Right cardiac atrium (tissue), 5 donors: ENCODE data around the gene ADGRV1. TPM values are rescaled to one million over a fixed set of nuclear protein-coding genes. Genes with fewer than 3 reads are reported as not detected.

Source experiments
- ATAC-seq, 2 donors: fragments of 200-7000 bp; cut with Tn5 transposase; one replicate each; pipeline versions ENCODE4 v1.8.0 to v1.9.1; 2020; ENCODE audit warnings: moderate library complexity in 2 of 2, mild to moderate bottlenecking in 1 of 2
- DNase-seq, 3 donors: peaks; one replicate each; pipeline ENCODE4 v3.0.0-alpha.2; 2020
- H3K27ac ChIP-seq: one replicate; pipeline ENCODE4 v1.5.1; 2013; ENCODE audit warnings: mild to moderate bottlenecking, low read length, control low read depth, moderate library complexity
- H3K27me3 ChIP-seq: one replicate; pipeline ENCODE4 v1.6.1; 2013; ENCODE audit not compliant: control insufficient read depth, insufficient read depth
- H3K4me1 ChIP-seq: one replicate; pipeline ENCODE4 v1.6.1; 2013; ENCODE audit warnings: low read length; ENCODE audit not compliant: control insufficient read depth, insufficient read depth
- H3K4me3 ChIP-seq: one replicate; pipeline ENCODE4 v1.5.1; 2013; ENCODE audit warnings: low read length, control low read depth
- H3K9me3 ChIP-seq: one replicate; pipeline ENCODE4 v1.6.1; 2013; ENCODE audit warnings: low read length; ENCODE audit not compliant: control insufficient read depth
- WGBS: extraction: QIAGEN DNeasy Blood & Tissue Kit; methylation state at CpG from one replicate; pipeline ENCODE4 v1.1.7; 2013; 5-methylcytosine and 5-hydroxymethylcytosine counted together
- intact Hi-C, 4 donors: fragments of 100-400 bp; cut with DNase I; formaldehyde crosslinking; loops; one replicate each; pipeline versions ENCODE4 v1.11.0 to v1.14.0; 2022 to 2023
- polyA plus RNA-seq: library from polyadenylated mRNA; stranded (reverse); fragments of 200-250 nt; gene quantifications from one replicate; pipeline ENCODE4 v1.2.3, GENCODE V29; 2013
- total RNA-seq, 4 donors: library from RNA; stranded (reverse); fragmentation: NEBNext Ultra II Directional; extraction: Animal tissue kit (Norgen Biotek cat#: 25700); gene quantifications; one replicate each; pipeline ENCODE4 v1.2.1, GENCODE V29; 2021
- donor health status: healthy with polysubstance abuse.
- donor health status: DM: no; HTN: yes; CAD: no.
- donor health status: DM: no; HTN: no; CAD: no.
- donor health status: DM: no; HTN: yes; CAD: no; lungs with severe emphysema.
- donor health status: DM: yes; HTN: yes; CAD: no.

The ADGRV1 gene
- total and polyA plus RNA-seq, 5 donors, result 0.05 to 1.1 (median 0.37) TPM

GRCh38 chr5:91110686-91111085 lies 552.1 kb downstream of the ADGRV1 start:
- 18% methylated on average over 5 of the region's 5 CpGs for WGBS
- H3K9me3 ChIP-seq, result no peaks in the 10 kb centered on the region
- no peaks in the 10 kb centered on the region for H3K4me1 ChIP-seq
- DNase-seq (no peak), ATAC-seq (peak; percentile 78 to 81)
- no peak overlapping the region for H3K4me3 ChIP-seq
- peak overlapping the region; percentile 12 for H3K27ac ChIP-seq
- intact Hi-C loops, result loop anchor here in 1 of 4 donors (10.0 kb wide), 2 partner anchors 104 to 174 kb away; no protein-coding TSS in a partner anchor
- H3K27me3 ChIP-seq, result no peaks in the 10 kb centered on the region

- Histone ChIP-seq H3K9me3 (no peaks in the 10 kb centered on the region), H3K27ac (no peak overlapping the region), H3K27me3 (no peaks in the 10 kb centered on the region), H3K4me1 (no peaks in the 10 kb centered on the region), H3K4me3 (no peak overlapping the region)
- intact Hi-C loops, result loop anchor here in 1 of 4 donors (10.0 kb wide), 2 partner anchors 103 to 173 kb away; no protein-coding TSS in a partner anchor
- 53% methylated on average over 2 of the region's 2 CpGs for WGBS
- DNase-seq, result no peak
- peak; percentile 73 to 87 for ATAC-seq
Measured at GRCh38 chr5:91111473-91112238, 553.1 kb downstream of the ADGRV1 start.

GRCh38 chr5:91114658-91115057 lies 556.1 kb downstream of the ADGRV1 start:
- intact Hi-C loops, result loop anchor here in 1 of 4 donors (10.0 kb wide), 2 partner anchors 100 to 170 kb away; no protein-coding TSS in a partner anchor
- H3K4me1 ChIP-seq, result no peaks in the 10 kb centered on the region
- no peaks in the 10 kb centered on the region for H3K27me3 ChIP-seq
- 35% methylated on average over 2 of the region's 2 CpGs for WGBS
- peak; percentile 73 to 76 for ATAC-seq
- H3K27ac ChIP-seq, result no peak overlapping the region
- no peaks in the 10 kb centered on the region for H3K9me3 ChIP-seq
- no peak overlapping the region for H3K4me3 ChIP-seq
- DNase-seq, result no peak

GRCh38 chr5:91118354-91118753 lies 559.8 kb downstream of the ADGRV1 start:
- intact Hi-C loops, result loop anchor here in 1 of 4 donors (10.0 kb wide), 2 partner anchors 96 to 166 kb away; no protein-coding TSS in a partner anchor
- 66% methylated on average over 3 of the region's 3 CpGs for WGBS
- DNase-seq (no peak), ATAC-seq (no peak)
- Histone ChIP-seq H3K4me3 (no peak overlapping the region), H3K9me3 (no peaks in the 10 kb centered on the region), H3K27me3 (no peaks in the 10 kb centered on the region), H3K4me1 (peaks cover 6% of the 10 kb centered on the region), H3K27ac (no peak overlapping the region)

GRCh38 chr5:91118796-91119195 lies 560.2 kb downstream of the ADGRV1 start:
- ATAC-seq (no peak), DNase-seq (no peak)
- Histone ChIP-seq H3K27me3 (no peaks in the 10 kb centered on the region), H3K4me3 (no peak overlapping the region), H3K4me1 (peaks cover 6% of the 10 kb centered on the region), H3K27ac (no peak overlapping the region), H3K9me3 (no peaks in the 10 kb centered on the region)
- intact Hi-C loops, result loop anchor here in 1 of 4 donors (10.0 kb wide), 2 partner anchors 96 to 166 kb away; no protein-coding TSS in a partner anchor

- Histone ChIP-seq H3K4me3 (no peak overlapping the region), H3K27me3 (no peaks in the 10 kb centered on the region), H3K27ac (no peak overlapping the region), H3K9me3 (no peaks in the 10 kb centered on the region), H3K4me1 (peaks cover 6% of the 10 kb centered on the region)
- WGBS, result 83% methylated on average over 4 of the region's 4 CpGs
- DNase-seq (no peak), ATAC-seq (no peak)
- intact Hi-C loops, result loop anchor here in 1 of 4 donors (10.0 kb wide), 2 partner anchors 96 to 166 kb away; no protein-coding TSS in a partner anchor
Measured at GRCh38 chr5:91119217-91119616, 560.6 kb downstream of the ADGRV1 start.

GRCh38 chr5:91119981-91120850 lies 561.6 kb downstream of the ADGRV1 start:
- peak overlapping the region; percentile 74 for H3K27ac ChIP-seq
- peak; percentile 31 to 68 (median 46) for DNase-seq

GRCh38 chr5:91121347-91121993 lies 562.9 kb downstream of the ADGRV1 start:
- peaks cover 9% of the 10 kb centered on the region for H3K4me1 ChIP-seq
- H3K27me3 ChIP-seq, result no peaks in the 10 kb centered on the region
- intact Hi-C loops, result no loop called here
- WGBS, result 78% methylated on average over 7 of the region's 7 CpGs
- no peaks in the 10 kb centered on the region for H3K9me3 ChIP-seq
- H3K4me3 ChIP-seq, result no peak overlapping the region
- peak overlapping the region; percentile 91 for H3K27ac ChIP-seq
- peak in 1 of 2 donors; percentile 20 for ATAC-seq
- peak in 1 of 3 donors; percentile 24 for DNase-seq

More at GRCh38 chr5:91119981-91120850, 561.6 kb downstream of the ADGRV1 start:
- ATAC-seq, result peak; percentile 81 to 92
- Histone ChIP-seq H3K27me3 (no peaks in the 10 kb centered on the region), H3K4me3 (no peak overlapping the region), H3K9me3 (no peaks in the 10 kb centered on the region), H3K4me1 (peaks cover 6% of the 10 kb centered on the region)
- intact Hi-C loops, result loop anchor here in 1 of 4 donors (10.0 kb wide), 2 partner anchors 95 to 165 kb away; no protein-coding TSS in a partner anchor
- 51% methylated on average over 6 of the region's 6 CpGs for WGBS

GRCh38 chr5:91122651-91123050 lies 564.1 kb downstream of the ADGRV1 start:
- Histone ChIP-seq H3K4me1 (peaks cover 16% of the 10 kb centered on the region), H3K9me3 (no peaks in the 10 kb centered on the region), H3K27me3 (no peaks in the 10 kb centered on the region), H3K4me3 (no peak overlapping the region), H3K27ac (peak overlapping the region; percentile 85)
- intact Hi-C loops, result no loop called here
- ATAC-seq (peak; percentile 28 to 35), DNase-seq (no peak)
- 43% methylated on average over 2 of the region's 2 CpGs for WGBS

GRCh38 chr5:91123291-91123690 lies 564.7 kb downstream of the ADGRV1 start:
- Histone ChIP-seq H3K4me3 (no peak overlapping the region), H3K4me1 (peaks cover 16% of the 10 kb centered on the region), H3K27me3 (no peaks in the 10 kb centered on the region), H3K9me3 (no peaks in the 10 kb centered on the region), H3K27ac (no peak overlapping the region)
- WGBS, result 58% methylated on average over 3 of the region's 3 CpGs
- ATAC-seq, result no peak
- DNase-seq, result no peak
- intact Hi-C loops, result no loop called here
